ENCODE results near the gene TTLL8. TPM values are rescaled to one million over a fixed set of nuclear protein-coding genes. Genes with fewer than 3 reads are reported as not detected.

Gene TTLL8
- total RNA-seq, 2 donors from 2014 or later: not detected

- 36 to 38% methylated on average over 11 of the region's 11 CpGs for WGBS, 2 donors
Measured at GRCh38 chr22:50102946-50103345, 44.8 kb upstream of the TTLL8 start.

GRCh38 chr22:50101870-50102565, 43.9 kb upstream of the TTLL8 start:
- no peak for DNase-seq
- intact Hi-C loops (cut with DNase I): no loop called here
- no peak overlapping the region for H3K27ac ChIP-seq
- no peak for ATAC-seq
- TF ChIP-seq CTCF (IDR thresholded peaks at IDR 0.05) (no peak), POLR2A (IDR thresholded peaks at IDR 0.05) (no peak)
- no peaks in the 10 kb centered on the region for H3K9me3 ChIP-seq
- H3K27me3 ChIP-seq: no peaks in the 10 kb centered on the region
- H3K4me3 ChIP-seq: no peak overlapping the region
- H3K36me3 ChIP-seq (replicated peaks in 1 of 2; ENCODE audit: insufficient read depth in 1 of 2, low read depth in 2 of 2): no peaks in the 10 kb centered on the region
- 77 to 93% methylated on average over 10 of the region's 10 CpGs for WGBS, 2 donors
- H3K4me1 ChIP-seq: no peaks in the 10 kb centered on the region

More at GRCh38 chr22:50102946-50103345, 44.8 kb upstream of the TTLL8 start:
- Histone ChIP-seq H3K27ac (no peak overlapping the region), H3K4me3 (no peak overlapping the region), H3K36me3 (replicated peaks in 1 of 2; ENCODE audit: insufficient read depth in 1 of 2, low read depth in 2 of 2) (no peaks in the 10 kb centered on the region), H3K27me3 (no peaks in the 10 kb centered on the region), H3K4me1 (no peaks in the 10 kb centered on the region), H3K9me3 (no peaks in the 10 kb centered on the region)
- peak; percentile 35 for ATAC-seq
- TF ChIP-seq CTCF (IDR thresholded peaks at IDR 0.05) (no peak), POLR2A (IDR thresholded peaks at IDR 0.05) (no peak)
- peak in 1 of 4 donors; percentile 19 for DNase-seq
- intact Hi-C loops (cut with DNase I): no loop called here

GRCh38 chr22:50098052-50098451, 40.0 kb upstream of the TTLL8 start:
- intact Hi-C loops (cut with DNase I): no loop called here
- WGBS, 2 donors: 82 to 86% methylated on average over 3 of the region's 3 CpGs
- Histone ChIP-seq H3K9me3 (no peaks in the 10 kb centered on the region), H3K4me1 (no peaks in the 10 kb centered on the region), H3K4me3 (no peak overlapping the region), H3K36me3 (replicated peaks in 1 of 2; ENCODE audit: insufficient read depth in 1 of 2, low read depth in 2 of 2) (no peaks in the 10 kb centered on the region), H3K27ac (no peak overlapping the region), H3K27me3 (no peaks in the 10 kb centered on the region)
- no peak for DNase-seq
- TF ChIP-seq POLR2A (IDR thresholded peaks at IDR 0.05): no peak
- no peak for TF ChIP-seq CTCF (IDR thresholded peaks at IDR 0.05)
- ATAC-seq: no peak

DNA sequence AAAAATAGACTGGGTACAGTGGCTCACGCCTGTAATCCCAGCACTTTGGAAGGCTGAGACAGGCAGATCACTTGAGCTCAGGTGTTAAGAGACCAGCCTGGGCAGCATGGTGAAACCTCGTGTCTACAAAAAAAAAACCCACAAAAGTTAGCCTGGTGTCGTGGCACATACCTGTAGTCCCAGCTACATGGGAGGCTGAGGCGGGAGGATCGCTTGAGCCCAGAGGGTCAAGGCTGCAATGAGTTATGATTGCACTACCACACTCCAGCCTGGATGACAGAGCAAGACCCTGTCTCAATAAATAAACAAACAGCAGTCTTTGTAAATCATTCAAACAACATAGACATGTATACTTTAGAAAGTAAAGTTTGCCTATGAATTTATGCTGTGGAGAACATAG, 34.2 kb upstream of the TTLL8 start:
- Histone ChIP-seq H3K4me3 (no peak overlapping the region), H3K27ac (no peak overlapping the region), H3K4me1 (no peaks in the 10 kb centered on the region), H3K27me3 (peaks cover 0 to 7% of the 10 kb centered on the region in 2 donors), H3K9me3 (no peaks in the 10 kb centered on the region), H3K36me3 (replicated peaks in 1 of 2; ENCODE audit: insufficient read depth in 1 of 2, low read depth in 2 of 2) (no peaks in the 10 kb centered on the region)
- ATAC-seq (no peak), DNase-seq (no peak)
- no peak for TF ChIP-seq POLR2A (IDR thresholded peaks at IDR 0.05)
- no peak for TF ChIP-seq CTCF (IDR thresholded peaks at IDR 0.05)
- WGBS, 2 donors: 57 to 71% methylated on average over 5 of the region's 5 CpGs
- intact Hi-C loops (cut with DNase I): no loop called here
